ENCODE results near the gene CDK5.

CDK5 gene

GRCh38 chr7:151091431-151091830 is 33.7 kb upstream of the CDK5 start:
- no peaks in the 10 kb centered on the region for H3K9me3 ChIP-seq (ENCODE audit: insufficient read depth, low read length)
- no peak overlapping the region for H3K9ac ChIP-seq (ENCODE audit: low read length)
- H3K36me3 ChIP-seq (replicated peaks; ENCODE audit: low read depth, low read length) = peaks cover 11% of the 10 kb centered on the region
- H4K20me1 ChIP-seq (ENCODE audit: insufficient read depth, low read length) = peaks cover 57% of the 10 kb centered on the region
- H3K4me2 ChIP-seq (ENCODE audit: low read length) = no peak overlapping the region
- H3K79me2 ChIP-seq (ENCODE audit: low read length) = peaks cover 95% of the 10 kb centered on the region
- no peak overlapping the region for H3K4me3 ChIP-seq (ENCODE audit: low read length)
- no peaks in the 10 kb centered on the region for H3K27me3 ChIP-seq (ENCODE audit: low read depth, low read length)
- H2AFZ ChIP-seq (ENCODE audit: low read depth, low read length) = no peak overlapping the region
- H3K27ac ChIP-seq (ENCODE audit: low read length) = no peak overlapping the region
- TF ChIP-seq EZH2phosphoT487 (IDR thresholded peaks at IDR 0.05; ENCODE audit: low read depth) (no peak), CTCF (IDR thresholded peaks at IDR 0.05; ENCODE audit: low read depth, low read length) (peak; percentile 54)
- H3K4me1 ChIP-seq (ENCODE audit: low read length) = peaks cover 8% of the 10 kb centered on the region

- Histone ChIP-seq H3K4me2 (ENCODE audit: low read length) (no peak overlapping the region), H3K4me1 (ENCODE audit: low read length) (peaks cover 8% of the 10 kb centered on the region), H4K20me1 (ENCODE audit: insufficient read depth, low read length) (peaks cover 55% of the 10 kb centered on the region)
These were observed 33.3 kb upstream of the CDK5 start for GRCh38 chr7:151091003-151091402.

GRCh38 chr7:151089893-151090730 is 32.4 kb upstream of the CDK5 start:
- Histone ChIP-seq H3K4me3 (ENCODE audit: low read length) (no peak overlapping the region), H3K4me2 (ENCODE audit: low read length) (no peak overlapping the region), H3K27ac (ENCODE audit: low read length) (no peak overlapping the region)

More at GRCh38 chr7:151091003-151091402, 33.3 kb upstream of the CDK5 start:
- no peak overlapping the region for H2AFZ ChIP-seq (ENCODE audit: low read depth, low read length)
- TF ChIP-seq EZH2phosphoT487 (IDR thresholded peaks at IDR 0.05; ENCODE audit: low read depth) (no peak), CTCF (IDR thresholded peaks at IDR 0.05; ENCODE audit: low read depth, low read length) (no peak)
- H3K4me3 ChIP-seq (ENCODE audit: low read length) = no peak overlapping the region
- H3K9me3 ChIP-seq (ENCODE audit: insufficient read depth, low read length) = no peaks in the 10 kb centered on the region
- no peak overlapping the region for H3K9ac ChIP-seq (ENCODE audit: low read length)
- no peaks in the 10 kb centered on the region for H3K27me3 ChIP-seq (ENCODE audit: low read depth, low read length)
- no peak overlapping the region for H3K27ac ChIP-seq (ENCODE audit: low read length)
- H3K79me2 ChIP-seq (ENCODE audit: low read length) = peaks cover 92% of the 10 kb centered on the region
- peaks cover 9% of the 10 kb centered on the region for H3K36me3 ChIP-seq (replicated peaks; ENCODE audit: low read depth, low read length)

More at GRCh38 chr7:151089893-151090730, 32.4 kb upstream of the CDK5 start:
- peaks cover 46% of the 10 kb centered on the region for H4K20me1 ChIP-seq (ENCODE audit: insufficient read depth, low read length)
- TF ChIP-seq EZH2phosphoT487 (IDR thresholded peaks at IDR 0.05; ENCODE audit: low read depth) = no peak
- no peak for TF ChIP-seq CTCF (IDR thresholded peaks at IDR 0.05; ENCODE audit: low read depth, low read length)
- H3K36me3 ChIP-seq (replicated peaks; ENCODE audit: low read depth, low read length) = peaks cover 6% of the 10 kb centered on the region
- no peaks in the 10 kb centered on the region for H3K27me3 ChIP-seq (ENCODE audit: low read depth, low read length)
- H3K4me1 ChIP-seq (ENCODE audit: low read length) = peaks cover 16% of the 10 kb centered on the region
- no peak overlapping the region for H3K9ac ChIP-seq (ENCODE audit: low read length)
- H3K79me2 ChIP-seq (ENCODE audit: low read length) = peaks cover 83% of the 10 kb centered on the region
- no peaks in the 10 kb centered on the region for H3K9me3 ChIP-seq (ENCODE audit: insufficient read depth, low read length)
- no peak overlapping the region for H2AFZ ChIP-seq (ENCODE audit: low read depth, low read length)
